Activated CD4-positive, alpha-beta T cell treated with anti-CD3 and anti-CD28 coated beads for 24 hours (primary cell): ENCODE data around the gene IFNB1.

ENCODE experiments used
- DNase-seq, 2 donors: peaks; one replicate each; pipeline ENCODE4 v3.0.0-alpha.2; 2020; ENCODE audit warnings: low read depth in 2 of 2

The IFNB1 gene

DNA sequence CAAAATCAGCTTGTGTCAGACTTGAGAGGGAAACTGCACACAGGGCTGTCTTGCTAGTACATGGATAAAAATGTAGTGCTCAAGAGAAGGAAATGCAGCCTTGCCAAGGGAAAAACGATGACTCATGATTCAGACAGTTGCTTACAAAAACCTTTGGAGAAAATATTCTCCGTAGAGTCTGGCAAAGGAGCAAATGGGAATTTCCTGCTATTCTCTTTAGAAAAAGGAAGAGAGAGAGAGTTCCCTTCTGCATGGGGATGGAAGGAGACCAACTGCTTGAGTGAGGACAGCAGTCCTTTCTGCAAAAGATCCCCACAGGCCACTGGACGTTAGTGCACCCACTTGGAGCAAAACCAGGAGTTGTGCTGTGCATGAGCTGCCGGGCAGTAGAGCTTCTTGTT lies 7.6 kb downstream of the IFNB1 start:
- DNase-seq = no peak

DNA sequence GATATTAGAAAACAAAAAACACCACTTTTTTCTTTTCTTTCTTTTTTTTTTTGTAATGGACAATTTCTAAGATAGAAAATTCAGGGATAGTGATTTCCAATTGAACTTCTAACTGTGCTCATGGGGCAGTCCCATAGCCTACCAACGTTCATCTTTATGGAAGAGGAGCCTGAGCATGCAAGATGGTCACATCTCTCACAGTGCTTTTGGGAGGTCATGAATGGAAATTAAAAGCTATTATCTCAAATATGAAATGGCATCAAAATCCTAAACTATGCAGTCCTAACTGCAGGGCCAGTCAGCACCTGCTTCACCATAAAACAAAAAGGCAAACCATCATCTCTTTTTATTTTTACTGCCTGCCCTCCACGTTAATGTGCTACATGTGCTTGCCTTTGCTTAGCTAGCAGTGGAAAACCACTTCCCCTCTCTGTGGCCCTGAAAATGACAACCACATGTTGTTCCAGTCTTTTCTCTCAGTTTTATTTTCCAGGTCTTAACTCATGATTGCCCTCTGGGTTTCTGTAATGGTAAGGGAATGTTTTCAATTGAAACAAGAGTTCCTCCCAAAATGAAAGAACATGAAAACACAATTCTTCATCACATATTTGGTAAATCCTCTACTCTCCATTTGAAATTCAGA lies 16.7 kb downstream of the IFNB1 start:
- DNase-seq = no peak

DNA sequence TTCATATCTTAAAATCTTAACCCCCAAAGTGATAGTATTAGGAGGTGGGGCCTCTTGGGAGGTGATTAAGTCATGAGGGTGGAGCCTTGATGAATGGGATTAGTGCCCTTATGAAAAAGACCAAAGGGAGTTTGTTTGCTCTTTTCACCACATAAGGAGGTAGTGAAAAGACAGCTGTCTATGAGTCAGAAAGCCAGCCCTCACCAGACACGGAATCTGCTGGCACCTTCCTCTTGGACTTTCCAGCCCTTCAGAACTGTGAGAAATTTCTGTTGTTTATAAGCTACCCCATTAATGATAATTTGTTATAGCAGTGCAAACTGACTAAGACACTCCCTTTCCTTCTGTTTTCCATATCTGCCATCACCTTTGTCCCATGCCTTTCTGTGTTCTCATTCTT lies 20.8 kb downstream of the IFNB1 start:
- DNase-seq = no peak

DNA sequence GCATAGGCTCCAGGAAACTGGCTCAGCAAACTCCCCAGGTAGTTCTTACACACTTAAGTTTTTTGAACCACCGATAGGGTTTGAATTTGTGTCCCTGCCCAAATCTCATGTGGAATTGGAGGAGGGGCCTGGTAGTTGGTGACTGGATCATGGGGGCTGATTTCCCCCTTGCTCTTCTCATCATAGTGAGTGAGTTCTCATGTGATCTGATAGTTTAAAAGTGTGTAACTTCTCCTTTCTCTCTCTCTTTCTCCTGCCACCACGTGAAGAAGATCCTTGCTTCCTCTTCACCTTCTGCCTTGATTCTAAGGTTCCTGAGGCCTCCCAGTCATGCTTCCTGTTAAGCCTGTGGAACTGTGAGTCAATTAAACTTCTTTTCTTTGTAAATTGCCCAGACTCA lies 23.9 kb downstream of the IFNB1 start:
- no peak for DNase-seq

DNA sequence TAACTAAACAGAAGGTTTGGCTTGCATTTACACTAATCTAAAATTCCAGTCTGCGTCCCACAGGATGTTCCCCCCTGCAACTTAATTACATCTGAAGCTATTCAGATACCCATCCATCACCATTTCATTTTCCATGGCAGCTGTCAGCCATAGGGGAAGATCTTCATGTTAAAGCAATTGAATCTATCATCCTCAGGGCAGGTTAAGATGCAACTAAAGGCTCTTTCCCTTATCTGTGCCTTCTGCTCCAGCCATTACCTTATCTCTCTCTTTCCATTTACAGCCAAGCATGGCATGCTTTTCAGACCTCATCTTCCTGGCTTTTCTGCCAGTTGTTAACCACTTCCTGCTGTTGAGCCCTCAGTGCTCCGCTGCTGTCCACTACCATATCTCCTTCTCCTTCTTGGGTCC lies 30.5 kb downstream of the IFNB1 start:
- DNase-seq = no peak

DNA sequence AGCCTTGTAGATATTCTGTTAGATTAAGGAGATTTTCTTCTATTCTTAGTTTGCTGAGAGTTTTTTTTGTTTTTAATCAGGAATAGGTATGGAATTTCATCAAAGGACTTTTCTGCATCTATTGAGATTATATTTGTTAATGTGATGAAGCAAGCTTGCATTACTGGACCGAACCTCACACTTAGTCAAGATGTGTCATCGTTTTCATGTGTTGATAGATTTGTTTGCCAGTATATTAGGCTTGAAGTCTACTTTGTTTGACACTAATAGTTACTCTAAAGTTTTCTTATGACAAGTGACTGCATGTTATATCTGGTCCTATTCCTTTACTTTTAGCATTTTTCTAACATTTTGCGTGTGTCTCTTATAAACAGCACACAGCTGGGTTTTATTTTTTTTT lies 33.9 kb downstream of the IFNB1 start:
- DNase-seq = no peak

DNA sequence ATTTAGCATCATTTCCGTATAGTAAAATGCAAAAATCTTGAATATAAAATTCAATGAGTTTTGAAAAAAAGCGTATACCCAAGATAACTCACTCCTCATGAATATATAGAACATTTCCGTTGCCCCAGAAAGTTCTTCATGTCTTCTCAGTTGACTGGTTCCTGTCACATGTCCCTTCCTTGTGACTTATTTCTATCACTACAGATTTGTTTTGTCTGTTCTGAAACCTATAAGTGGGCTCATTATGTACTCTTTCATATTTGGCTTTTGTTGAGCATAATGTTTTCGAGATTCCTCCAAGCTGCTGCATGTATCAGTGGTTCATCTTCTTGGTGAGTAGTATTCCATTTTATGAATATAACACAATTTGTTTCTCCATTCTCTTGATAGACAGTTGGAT lies 35.3 kb downstream of the IFNB1 start:
- DNase-seq = no peak

DNA sequence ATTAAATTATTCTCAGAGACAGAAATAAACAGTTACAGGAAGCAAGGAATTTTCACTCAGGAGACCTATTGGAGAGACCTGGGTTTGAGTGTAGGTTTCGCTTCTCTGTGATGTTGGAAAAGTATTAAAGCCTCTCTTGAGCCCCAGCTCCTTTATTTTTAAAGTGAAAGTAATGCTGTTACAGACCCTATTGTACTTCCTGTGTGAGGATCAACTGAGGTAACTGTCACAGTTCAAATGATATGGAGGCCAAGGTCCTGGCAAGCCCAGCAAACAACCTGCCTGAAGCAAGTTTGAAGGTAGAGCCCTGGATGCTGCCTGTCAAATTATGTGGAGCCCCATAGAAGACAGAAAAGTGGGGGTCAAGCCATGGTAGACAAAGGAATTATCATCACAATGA lies 38.4 kb downstream of the IFNB1 start:
- no peak for DNase-seq

DNA sequence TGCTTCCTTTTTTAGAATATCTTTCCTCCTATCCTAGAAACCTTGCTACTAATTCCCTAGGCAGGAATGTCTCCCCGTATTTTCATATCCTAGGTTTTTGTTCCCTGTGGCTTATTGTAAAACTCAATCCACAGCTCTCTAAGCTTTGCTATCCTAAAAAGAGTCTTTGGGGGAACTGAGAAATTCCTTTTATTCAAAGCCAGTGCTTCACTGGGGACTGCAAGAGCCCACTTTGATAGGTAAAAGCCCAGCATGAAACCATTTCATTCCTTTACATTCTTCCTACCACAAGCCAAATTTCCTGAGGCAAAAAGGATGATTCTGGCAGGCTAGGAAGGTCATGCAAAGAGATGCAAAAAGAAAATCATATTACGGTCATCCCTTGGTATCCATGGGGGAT lies 40.5 kb downstream of the IFNB1 start:
- DNase-seq = no peak

DNA sequence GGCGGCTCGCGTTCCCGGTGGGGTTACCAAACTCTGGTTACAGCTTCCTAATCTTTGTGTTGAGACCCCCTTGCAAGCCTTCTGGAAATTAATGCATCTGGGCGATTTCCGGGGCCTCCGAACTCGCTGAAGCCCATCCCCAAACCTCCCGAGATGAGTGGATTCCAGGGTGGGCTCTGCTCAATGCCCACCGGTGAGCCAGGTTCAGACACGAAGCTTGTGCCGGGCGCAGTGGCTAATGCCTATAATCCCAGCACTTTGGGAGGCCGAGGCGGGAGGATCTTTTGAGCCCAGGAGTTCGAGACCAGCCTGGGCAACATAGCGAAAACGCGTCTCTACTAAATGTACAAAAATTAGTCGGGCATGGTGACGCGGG lies 45.9 kb downstream of the IFNB1 start:
- no peak for DNase-seq

DNA sequence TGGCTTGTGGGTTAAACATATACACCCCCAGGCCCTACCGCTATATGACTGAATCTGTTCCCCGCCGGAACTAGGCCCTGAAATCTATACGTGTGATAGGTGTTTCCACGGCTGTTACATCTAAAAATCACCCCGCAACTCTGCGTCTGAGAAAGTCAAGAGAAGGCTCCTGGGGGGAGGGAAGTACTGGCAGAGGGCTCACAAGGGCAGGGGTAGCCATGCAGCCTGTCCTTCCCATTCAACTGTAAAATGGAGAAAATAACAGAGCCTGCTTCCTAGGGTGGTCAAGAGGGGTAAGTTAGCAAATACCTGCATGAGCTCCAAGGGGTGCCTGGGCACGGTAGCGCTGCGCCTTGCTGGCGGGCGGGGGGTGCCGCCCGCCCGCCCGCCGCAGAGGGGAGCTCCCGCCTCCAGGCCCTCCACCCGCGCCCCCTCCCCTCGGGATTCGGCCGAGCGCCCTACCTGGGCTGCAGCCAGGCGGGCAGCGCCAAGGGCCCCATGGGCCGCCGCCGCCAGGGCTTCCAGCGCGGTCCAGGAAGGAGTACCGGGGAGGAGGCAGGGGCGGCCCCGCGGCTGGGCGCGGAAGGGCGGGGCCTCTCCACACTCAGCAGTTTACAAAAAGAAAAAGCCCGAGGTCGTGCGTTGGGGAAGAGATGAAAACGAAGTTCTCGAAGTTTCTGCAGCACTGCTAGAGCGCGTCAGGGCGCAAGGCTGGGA lies 46.5 kb downstream of the IFNB1 start, which contains the start of gene HACD4:
Gene HACD4 (minus strand): TSS at position 550 of the 717 bp plus-strand sequence. CDS start 50 bp downstream, at position 500.
- DNase-seq = peak; percentile 16 to 26

DNA sequence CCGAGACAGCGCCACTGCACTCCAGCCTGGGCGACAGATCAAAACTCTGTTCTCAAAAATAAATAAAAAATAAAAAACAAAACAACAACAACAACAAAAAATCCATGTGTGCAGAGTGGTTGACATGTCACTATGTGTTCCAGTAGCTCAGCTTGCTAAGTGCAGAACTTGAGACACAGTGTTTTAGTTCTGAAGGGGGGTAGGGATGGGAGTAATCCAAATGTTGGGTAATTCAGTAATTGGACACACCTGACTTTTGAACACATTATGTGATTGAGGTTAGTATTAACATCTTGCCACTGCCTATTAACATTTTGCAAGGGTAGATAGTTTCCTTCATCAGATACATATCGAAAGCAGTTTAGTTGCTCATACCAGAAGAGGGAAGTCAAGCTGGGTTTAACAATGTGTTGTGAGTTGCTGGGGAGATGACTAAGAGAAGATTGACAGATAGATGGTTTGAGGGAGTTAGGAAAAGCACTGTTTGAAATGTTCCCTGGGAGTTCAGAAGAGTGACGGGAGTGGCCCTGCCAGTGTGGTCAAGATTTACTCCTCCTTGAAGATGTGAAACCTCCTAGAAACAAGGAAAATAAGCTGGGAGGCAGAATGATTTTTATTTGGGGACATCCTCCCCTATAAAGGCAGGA lies 47.2 kb downstream of the IFNB1 start:
- peak in 1 of 2 donors; percentile 2 for DNase-seq

DNA sequence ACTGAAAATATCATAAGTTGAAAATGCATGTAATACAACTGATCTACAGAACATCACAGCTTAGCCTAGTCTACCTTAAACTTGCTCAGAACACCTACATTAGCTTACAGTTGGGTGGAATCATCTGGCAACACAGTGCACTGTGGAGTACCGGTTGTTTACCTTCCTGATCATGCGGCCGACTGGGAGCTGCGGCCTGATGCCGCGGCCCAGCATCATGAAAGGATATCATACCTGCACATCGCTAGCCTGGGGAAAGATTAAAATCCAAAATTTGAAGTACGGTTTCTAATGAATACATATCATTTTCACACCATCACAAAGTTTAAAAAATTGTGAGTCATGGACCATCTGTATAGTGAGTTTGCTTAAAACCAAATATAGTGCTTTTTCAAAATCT lies 48.1 kb downstream of the IFNB1 start:
- no peak for DNase-seq

DNA sequence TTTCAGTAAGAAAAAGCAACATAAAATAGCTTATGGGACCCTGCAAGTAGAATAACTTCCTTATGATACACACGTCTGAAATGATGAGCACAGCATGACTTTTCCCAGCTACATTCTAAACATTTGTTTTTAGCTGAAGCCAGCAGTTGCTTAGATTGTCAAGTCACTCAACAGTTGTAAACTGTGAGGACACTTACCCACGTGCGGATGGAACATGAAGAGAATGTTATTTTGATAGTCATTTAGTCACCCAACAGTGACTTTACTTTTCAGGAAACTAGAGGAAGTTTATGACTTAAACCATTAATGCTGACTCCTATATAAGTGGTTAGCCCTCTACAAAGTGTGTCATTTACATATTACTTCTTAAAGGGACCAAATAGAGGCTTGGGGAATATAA lies 49.3 kb downstream of the IFNB1 start:
- DNase-seq = no peak

DNA sequence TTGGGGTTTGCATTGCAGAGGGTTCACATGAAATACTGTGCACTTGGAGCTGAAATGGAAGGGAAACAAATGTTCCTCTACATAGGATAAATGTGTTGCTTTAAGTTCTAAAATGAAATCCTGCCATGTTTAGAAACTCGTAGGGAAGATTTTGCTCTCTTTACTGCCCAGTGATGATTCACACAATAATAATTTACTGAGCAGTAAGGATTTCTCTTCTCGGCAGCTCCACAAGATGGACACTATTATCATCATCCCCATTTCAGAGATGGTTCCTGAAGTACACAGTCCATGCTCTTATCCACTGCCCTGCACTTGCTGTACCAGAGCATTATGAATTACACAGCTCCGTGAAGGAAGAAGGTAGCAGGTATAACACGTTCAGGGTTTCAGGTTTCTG lies 50.4 kb downstream of the IFNB1 start:
- no peak for DNase-seq
